Measurements from ENCODE around the gene ACSM2A. TPM values are rescaled to one million over a fixed set of nuclear protein-coding genes. Genes with fewer than 3 reads are reported as not detected.

The ACSM2A gene
- total RNA-seq, 2 experiments from 2014 or later, result not detected

DNA sequence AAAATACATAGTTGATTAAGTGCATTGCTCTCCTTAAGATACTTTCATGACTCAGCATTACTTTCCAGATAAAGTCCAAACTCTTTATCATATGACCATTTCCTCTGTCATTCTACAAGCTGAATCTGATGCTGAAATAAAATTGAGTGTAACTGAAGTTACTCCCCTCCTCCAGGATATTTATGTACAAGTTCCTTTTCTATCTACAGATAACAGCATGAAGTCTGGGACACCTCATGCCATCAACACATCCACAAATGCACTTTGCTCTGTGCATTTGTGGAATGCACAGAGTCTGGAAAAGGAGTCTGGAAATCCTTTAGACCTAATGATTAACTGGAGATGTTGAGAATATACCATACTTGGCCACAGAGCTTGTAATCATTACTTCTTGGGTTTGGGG lies 64.4 kb downstream of the ACSM2A start:
- H3K36me3 ChIP-seq (ENCODE audit: insufficient read depth, low read length), result no peaks in the 10 kb centered on the region
- peaks cover 4% of the 10 kb centered on the region for H3K9me3 Mint-ChIP-seq

DNA sequence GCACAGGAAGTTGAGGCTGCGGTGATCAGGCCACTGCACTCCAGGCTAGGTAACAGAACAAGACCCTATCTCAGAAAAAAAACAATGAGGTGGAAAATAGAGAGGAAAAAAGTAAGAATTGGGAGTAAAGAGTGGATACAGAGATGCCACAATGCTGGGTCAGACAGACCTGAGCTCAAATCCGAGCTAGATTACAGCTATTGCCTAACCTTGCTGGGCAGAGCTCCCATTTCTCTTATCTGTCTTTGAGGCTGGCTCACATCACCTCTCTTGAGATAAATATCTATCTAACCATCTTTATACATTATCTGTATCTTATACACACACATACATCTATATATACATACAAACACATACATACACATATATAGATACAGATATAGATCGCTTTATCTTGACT lies 65.8 kb downstream of the ACSM2A start:
- Histone ChIP-seq H3K4me3 (ENCODE audit: low read length) (no peak overlapping the region), H3K9me3 (ENCODE audit: control insufficient read depth in 1 of 2, insufficient read depth in 1 of 2, low read length in 2 of 2) (no peaks in the 10 kb centered on the region), H3K27me3 (ENCODE audit: control insufficient read depth in 1 of 2, insufficient read depth in 2 of 2, low read length in 2 of 2) (peaks cover 0 to 9% of the 10 kb centered on the region in 2 experiments), H3K27ac (ENCODE audit: low read depth in 1 of 2, low read length in 2 of 2) (no peak overlapping the region), H3K4me1 (ENCODE audit: insufficient read depth, low read length) (no peaks in the 10 kb centered on the region), H3K36me3 (ENCODE audit: insufficient read depth, low read length) (no peaks in the 10 kb centered on the region)
- peaks cover 4% of the 10 kb centered on the region for H3K9me3 Mint-ChIP-seq
- no peaks in the 10 kb centered on the region for H3K36me3 Mint-ChIP-seq (ENCODE audit: low read depth)
- H3K4me3 Mint-ChIP-seq, result no peak overlapping the region
- intact Hi-C loops (cut with DNase I, micrococcal nuclease), result no loop called here
- no peak for ATAC-seq (ENCODE audit: poor library complexity)
- H3K27ac Mint-ChIP-seq, result no peak overlapping the region
- DNase-seq, result no peak
- POLR2A ChIA-PET, result no interaction called here
- CTCF ChIA-PET, result no interaction called here
- no peaks in the 10 kb centered on the region for H3K4me1 Mint-ChIP-seq (ENCODE audit: low read depth)
- TF ChIP-seq, protein P1, sequence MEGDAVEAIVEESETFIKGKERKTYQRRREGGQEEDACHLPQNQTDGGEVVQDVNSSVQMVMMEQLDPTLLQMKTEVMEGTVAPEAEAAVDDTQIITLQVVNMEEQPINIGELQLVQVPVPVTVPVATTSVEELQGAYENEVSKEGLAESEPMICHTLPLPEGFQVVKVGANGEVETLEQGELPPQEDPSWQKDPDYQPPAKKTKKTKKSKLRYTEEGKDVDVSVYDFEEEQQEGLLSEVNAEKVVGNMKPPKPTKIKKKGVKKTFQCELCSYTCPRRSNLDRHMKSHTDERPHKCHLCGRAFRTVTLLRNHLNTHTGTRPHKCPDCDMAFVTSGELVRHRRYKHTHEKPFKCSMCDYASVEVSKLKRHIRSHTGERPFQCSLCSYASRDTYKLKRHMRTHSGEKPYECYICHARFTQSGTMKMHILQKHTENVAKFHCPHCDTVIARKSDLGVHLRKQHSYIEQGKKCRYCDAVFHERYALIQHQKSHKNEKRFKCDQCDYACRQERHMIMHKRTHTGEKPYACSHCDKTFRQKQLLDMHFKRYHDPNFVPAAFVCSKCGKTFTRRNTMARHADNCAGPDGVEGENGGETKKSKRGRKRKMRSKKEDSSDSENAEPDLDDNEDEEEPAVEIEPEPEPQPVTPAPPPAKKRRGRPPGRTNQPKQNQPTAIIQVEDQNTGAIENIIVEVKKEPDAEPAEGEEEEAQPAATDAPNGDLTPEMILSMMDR (IDR thresholded peaks at IDR 0.05), result no peak
- peaks cover 16% of the 10 kb centered on the region for H3K27me3 Mint-ChIP-seq

More for the DNA sequence above, 64.4 kb downstream of the ACSM2A start:
- TF ChIP-seq, protein P1 (IDR thresholded peaks at IDR 0.05), result no peak
- Mint-ChIP-seq H3K36me3 (ENCODE audit: low read depth) (no peaks in the 10 kb centered on the region), H3K27me3 (peaks cover 16% of the 10 kb centered on the region), H3K27ac (no peak overlapping the region), H3K4me3 (no peak overlapping the region), H3K4me1 (ENCODE audit: low read depth) (no peaks in the 10 kb centered on the region)
- H3K27me3 ChIP-seq (ENCODE audit: control insufficient read depth in 1 of 2, insufficient read depth in 2 of 2, low read length in 2 of 2), result peaks cover 0 to 3% of the 10 kb centered on the region in 2 experiments
- CTCF ChIA-PET, result no interaction called here
- POLR2A ChIA-PET, result no interaction called here
- no peaks in the 10 kb centered on the region for H3K4me1 ChIP-seq (ENCODE audit: insufficient read depth, low read length)
- intact Hi-C loops (cut with DNase I, micrococcal nuclease), result no loop called here
- H3K27ac ChIP-seq (ENCODE audit: low read depth in 1 of 2, low read length in 2 of 2), result no peak overlapping the region
- no peak for ATAC-seq (ENCODE audit: poor library complexity)
- H3K4me3 ChIP-seq (ENCODE audit: low read length), result no peak overlapping the region
- DNase-seq, result no peak
- H3K9me3 ChIP-seq (ENCODE audit: control insufficient read depth in 1 of 2, insufficient read depth in 1 of 2, low read length in 2 of 2), result no peaks in the 10 kb centered on the region

DNA sequence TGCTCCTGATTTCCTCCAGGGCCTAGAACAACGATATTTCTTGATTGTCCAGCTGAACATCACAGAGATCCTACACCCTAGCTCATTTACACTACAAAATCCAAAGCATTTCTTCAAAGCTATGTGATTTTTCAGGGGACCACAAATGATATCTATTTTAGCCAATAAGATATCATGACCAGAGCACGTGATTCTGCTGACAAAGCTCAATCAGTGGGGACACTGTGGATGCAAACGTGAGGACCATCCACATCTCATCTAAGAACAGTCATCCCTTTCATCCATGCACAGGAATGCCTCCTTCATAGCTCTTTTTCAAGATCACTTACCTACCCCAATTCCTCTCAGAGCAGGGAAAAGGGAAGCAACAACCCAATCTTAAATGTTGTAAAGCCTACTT lies 67.9 kb downstream of the ACSM2A start:
- H3K9me3 ChIP-seq (ENCODE audit: control insufficient read depth in 1 of 2, insufficient read depth in 1 of 2, low read length in 2 of 2), result no peaks in the 10 kb centered on the region
- H3K36me3 ChIP-seq (ENCODE audit: insufficient read depth, low read length), result no peaks in the 10 kb centered on the region
- H3K27me3 ChIP-seq (ENCODE audit: control insufficient read depth in 1 of 2, insufficient read depth in 2 of 2, low read length in 2 of 2), result peaks cover 0 to 9% of the 10 kb centered on the region in 2 experiments
- TF ChIP-seq, protein P1 (IDR thresholded peaks at IDR 0.05), result no peak
- CTCF ChIA-PET, result no interaction called here
- no peak overlapping the region for H3K4me3 ChIP-seq (ENCODE audit: low read length)
- H3K4me1 Mint-ChIP-seq (ENCODE audit: low read depth), result no peaks in the 10 kb centered on the region
- H3K9me3 Mint-ChIP-seq, result peaks cover 4% of the 10 kb centered on the region
- ATAC-seq (ENCODE audit: poor library complexity), result no peak
- POLR2A ChIA-PET, result no interaction called here
- no peak overlapping the region for H3K27ac Mint-ChIP-seq
- H3K4me1 ChIP-seq (ENCODE audit: insufficient read depth, low read length), result no peaks in the 10 kb centered on the region
- H3K36me3 Mint-ChIP-seq (ENCODE audit: low read depth), result no peaks in the 10 kb centered on the region
- H3K4me3 Mint-ChIP-seq, result no peak overlapping the region
- H3K27ac ChIP-seq (ENCODE audit: low read depth in 1 of 2, low read length in 2 of 2), result no peak overlapping the region
- peaks cover 10% of the 10 kb centered on the region for H3K27me3 Mint-ChIP-seq
- intact Hi-C loops (cut with DNase I, micrococcal nuclease), result no loop called here
- DNase-seq, result no peak
